ENCODE results near the gene LRRC7. TPM values are rescaled to one million over a fixed set of nuclear protein-coding genes. Genes with fewer than 3 reads are reported as not detected.

LRRC7 gene
- total RNA-seq, 4 donors from 2014 or later, result 0.11 to 0.88 (median 0.36) TPM

DNA sequence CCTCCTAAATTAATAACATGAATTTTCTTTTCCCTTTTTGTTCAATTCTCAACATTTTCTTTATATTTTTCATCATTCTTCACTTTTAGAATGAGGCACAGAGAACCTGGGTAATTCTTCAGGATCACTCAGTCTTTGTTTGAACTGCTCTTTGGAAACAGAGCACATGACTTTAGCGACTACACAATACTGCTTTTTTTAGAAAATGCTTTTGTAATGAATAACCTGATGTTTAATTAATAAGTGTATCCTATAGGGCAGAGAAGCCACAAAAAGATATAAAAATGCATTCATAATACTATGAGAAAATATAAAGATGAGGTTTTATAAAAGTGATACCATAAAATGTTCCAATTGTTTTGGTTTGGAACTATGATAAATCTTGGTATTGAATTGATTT, 77.8 kb downstream of the LRRC7 start:
- no peak for DNase-seq (ENCODE audit: low spot score in 2 of 2)
- TF ChIP-seq POLR2A (IDR thresholded peaks at IDR 0.05), result no peak
- TF ChIP-seq, protein P1, sequence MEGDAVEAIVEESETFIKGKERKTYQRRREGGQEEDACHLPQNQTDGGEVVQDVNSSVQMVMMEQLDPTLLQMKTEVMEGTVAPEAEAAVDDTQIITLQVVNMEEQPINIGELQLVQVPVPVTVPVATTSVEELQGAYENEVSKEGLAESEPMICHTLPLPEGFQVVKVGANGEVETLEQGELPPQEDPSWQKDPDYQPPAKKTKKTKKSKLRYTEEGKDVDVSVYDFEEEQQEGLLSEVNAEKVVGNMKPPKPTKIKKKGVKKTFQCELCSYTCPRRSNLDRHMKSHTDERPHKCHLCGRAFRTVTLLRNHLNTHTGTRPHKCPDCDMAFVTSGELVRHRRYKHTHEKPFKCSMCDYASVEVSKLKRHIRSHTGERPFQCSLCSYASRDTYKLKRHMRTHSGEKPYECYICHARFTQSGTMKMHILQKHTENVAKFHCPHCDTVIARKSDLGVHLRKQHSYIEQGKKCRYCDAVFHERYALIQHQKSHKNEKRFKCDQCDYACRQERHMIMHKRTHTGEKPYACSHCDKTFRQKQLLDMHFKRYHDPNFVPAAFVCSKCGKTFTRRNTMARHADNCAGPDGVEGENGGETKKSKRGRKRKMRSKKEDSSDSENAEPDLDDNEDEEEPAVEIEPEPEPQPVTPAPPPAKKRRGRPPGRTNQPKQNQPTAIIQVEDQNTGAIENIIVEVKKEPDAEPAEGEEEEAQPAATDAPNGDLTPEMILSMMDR (IDR thresholded peaks at IDR 0.05), result no peak
- WGBS, 2 donors, result 80 to 81% methylated on average over 1 of the region's 1 CpG
- no peak overlapping the region for H3K4me3 ChIP-seq (ENCODE audit: low read depth, poor library complexity, severe bottlenecking)
- intact Hi-C loops (cut with DNase I; ENCODE audit: low total_unique reads), result no loop called here

DNA sequence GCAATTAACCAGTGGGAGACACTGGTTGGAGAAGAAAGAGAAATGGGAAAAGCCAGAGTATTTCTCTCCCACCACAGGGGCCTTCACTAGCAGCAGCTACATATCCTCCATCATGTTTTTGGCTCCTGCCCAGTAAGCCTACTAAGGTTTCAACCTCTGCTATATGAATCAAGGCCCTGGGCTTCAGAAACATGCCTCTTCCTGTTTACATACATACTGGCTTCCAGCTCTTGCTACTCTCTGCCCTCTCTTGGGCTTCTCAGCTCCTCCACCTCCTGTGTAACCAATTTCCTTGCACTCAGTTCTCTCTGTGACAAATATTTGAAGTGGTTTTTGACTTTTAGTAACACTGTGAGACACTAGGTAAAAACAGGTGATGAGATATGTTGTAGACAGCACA, 80.8 kb downstream of the LRRC7 start:
- intact Hi-C loops (cut with DNase I; ENCODE audit: low total_unique reads), result no loop called here
- DNase-seq (ENCODE audit: low spot score in 2 of 2), result no peak
- TF ChIP-seq, protein P1 (IDR thresholded peaks at IDR 0.05), result no peak
- no peak for TF ChIP-seq POLR2A (IDR thresholded peaks at IDR 0.05)
- no peak overlapping the region for H3K4me3 ChIP-seq (ENCODE audit: low read depth, poor library complexity, severe bottlenecking)

DNA sequence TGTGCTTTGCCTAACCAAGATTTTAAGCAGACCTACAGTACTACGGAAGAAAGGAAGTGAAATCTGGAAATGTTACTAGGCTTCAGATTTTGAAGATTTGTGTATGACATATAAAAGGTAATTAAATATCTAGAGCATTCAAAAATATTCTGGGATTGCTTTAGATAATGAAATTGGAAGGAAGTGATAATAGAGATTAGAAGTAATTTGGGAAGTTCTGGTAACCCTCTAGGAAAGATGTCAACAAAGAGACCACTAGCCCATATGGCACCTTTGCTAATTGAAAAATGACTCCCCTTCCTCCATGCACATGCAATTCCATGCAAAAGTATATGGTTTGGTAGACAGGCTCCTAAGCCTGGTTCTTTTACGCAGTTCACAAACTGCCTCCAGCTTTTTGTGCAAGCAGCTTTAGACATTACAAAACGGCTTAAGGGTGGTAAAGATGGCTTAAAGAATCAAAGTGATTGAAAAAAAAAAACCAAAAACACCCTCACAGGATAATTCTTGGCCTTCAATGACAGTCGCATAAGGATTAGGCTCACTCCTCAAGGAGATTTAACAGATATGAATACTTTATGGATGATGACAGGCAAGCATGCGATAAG, 81.8 kb downstream of the LRRC7 start:
- intact Hi-C loops (cut with DNase I; ENCODE audit: low total_unique reads), result no loop called here
- DNase-seq (ENCODE audit: low spot score in 2 of 2), result no peak
- WGBS, 2 donors, result 70 to 76% methylated on average over 5 of the region's 5 CpGs
- H3K4me3 ChIP-seq (ENCODE audit: low read depth, poor library complexity, severe bottlenecking), result no peak overlapping the region
- TF ChIP-seq POLR2A (IDR thresholded peaks at IDR 0.05), result no peak
- TF ChIP-seq, protein P1 (IDR thresholded peaks at IDR 0.05), result no peak

DNA sequence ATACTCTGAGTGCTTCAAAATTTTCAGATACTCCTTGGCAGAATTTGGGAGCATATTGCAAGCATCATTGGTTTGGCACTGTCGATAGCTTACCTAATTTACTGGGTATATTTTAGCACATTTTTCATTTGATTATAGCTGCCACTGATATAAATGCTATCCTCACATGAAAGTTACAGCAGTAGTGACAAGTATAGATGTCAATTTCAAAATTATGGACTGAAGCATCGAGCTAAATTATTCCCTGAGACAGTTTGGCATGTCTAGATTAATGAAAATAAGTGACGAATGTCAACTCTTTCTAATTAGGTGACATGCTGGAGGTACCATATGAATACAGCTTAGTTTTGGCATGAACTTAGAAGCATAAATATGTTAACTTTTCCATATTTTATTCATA, 83.1 kb downstream of the LRRC7 start:
- 83 to 85% methylated on average over 3 of the region's 3 CpGs for WGBS, 2 donors
- no peak overlapping the region for H3K4me3 ChIP-seq (ENCODE audit: low read depth, poor library complexity, severe bottlenecking)
- no peak for TF ChIP-seq POLR2A (IDR thresholded peaks at IDR 0.05)
- TF ChIP-seq, protein P1 (IDR thresholded peaks at IDR 0.05), result no peak
- intact Hi-C loops (cut with DNase I; ENCODE audit: low total_unique reads), result no loop called here
- DNase-seq (ENCODE audit: low spot score in 2 of 2), result no peak

DNA sequence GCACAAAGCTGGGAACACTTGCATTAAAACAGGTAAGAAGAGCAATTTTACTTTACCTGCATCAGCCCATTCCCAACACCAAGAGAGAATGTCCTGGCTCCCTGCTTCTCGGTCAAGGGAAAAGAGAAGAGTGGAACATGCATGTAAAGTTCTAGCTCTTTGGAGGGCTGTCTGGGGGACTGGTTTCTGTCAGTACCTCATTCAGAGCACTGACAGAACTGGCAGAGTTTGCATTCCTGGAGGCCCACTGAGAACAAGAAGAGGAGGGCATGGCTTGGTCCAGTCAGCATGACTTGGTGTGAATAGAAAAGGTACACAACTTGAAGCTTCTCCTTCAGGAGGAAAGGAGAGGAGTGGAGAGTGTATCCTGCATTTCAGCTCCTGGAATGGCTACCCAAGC, 83.9 kb downstream of the LRRC7 start:
- no peak overlapping the region for H3K4me3 ChIP-seq (ENCODE audit: low read depth, poor library complexity, severe bottlenecking)
- WGBS, 2 donors, result 42 to 54% methylated on average over 1 of the region's 1 CpG
- no peak for DNase-seq (ENCODE audit: low spot score in 2 of 2)
- intact Hi-C loops (cut with DNase I; ENCODE audit: low total_unique reads), result no loop called here
- TF ChIP-seq, protein P1 (IDR thresholded peaks at IDR 0.05), result no peak
- no peak for TF ChIP-seq POLR2A (IDR thresholded peaks at IDR 0.05)

DNA sequence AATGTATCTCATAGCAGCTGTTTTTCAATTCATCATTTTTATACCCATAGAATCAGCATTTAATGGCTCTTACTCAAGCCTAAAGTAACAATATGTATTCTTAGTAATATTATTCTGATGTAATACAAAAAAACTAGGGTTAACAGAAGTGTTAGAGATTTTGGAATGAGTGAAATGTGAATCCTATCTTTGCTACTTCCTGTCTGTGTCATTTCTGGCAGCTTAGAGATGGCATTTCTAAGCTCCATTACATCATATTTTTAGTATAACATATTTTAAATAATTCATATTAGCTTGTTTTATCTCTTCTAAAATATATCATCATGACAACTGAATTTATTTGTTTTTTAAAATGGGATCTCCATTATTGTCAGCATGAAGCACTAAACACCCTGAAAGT, 90.2 kb downstream of the LRRC7 start:
- DNase-seq (ENCODE audit: low spot score in 2 of 2), result no peak
- H3K4me3 ChIP-seq (ENCODE audit: low read depth, poor library complexity, severe bottlenecking), result no peak overlapping the region
- intact Hi-C loops (cut with DNase I; ENCODE audit: low total_unique reads), result no loop called here

More for the DNA sequence above, 90.2 kb downstream of the LRRC7 start:
- TF ChIP-seq, protein P1 (IDR thresholded peaks at IDR 0.05), result no peak
- no peak for TF ChIP-seq POLR2A (IDR thresholded peaks at IDR 0.05)
